Astrocyte (in vitro differentiated cells and primary cell): ENCODE data around the gene SLC26A5.

Experiments
- EZH2 ChIP-seq: IDR thresholded peaks from 2 replicates; pipeline ENCODE4 v1.6.1; 2012; ENCODE audit warnings: mild to moderate bottlenecking, low read length, inconsistent platforms; ENCODE audit not compliant: insufficient read depth
- TF ChIP-seq, protein P1 (sequence below): IDR thresholded peaks from 2 replicates; pipeline ENCODE4 v1.5.1; 2011; ENCODE audit warnings: low read depth, mild to moderate bottlenecking, inconsistent platforms, low read length, moderate library complexity; ENCODE audit not compliant: insufficient read depth

DNA sequence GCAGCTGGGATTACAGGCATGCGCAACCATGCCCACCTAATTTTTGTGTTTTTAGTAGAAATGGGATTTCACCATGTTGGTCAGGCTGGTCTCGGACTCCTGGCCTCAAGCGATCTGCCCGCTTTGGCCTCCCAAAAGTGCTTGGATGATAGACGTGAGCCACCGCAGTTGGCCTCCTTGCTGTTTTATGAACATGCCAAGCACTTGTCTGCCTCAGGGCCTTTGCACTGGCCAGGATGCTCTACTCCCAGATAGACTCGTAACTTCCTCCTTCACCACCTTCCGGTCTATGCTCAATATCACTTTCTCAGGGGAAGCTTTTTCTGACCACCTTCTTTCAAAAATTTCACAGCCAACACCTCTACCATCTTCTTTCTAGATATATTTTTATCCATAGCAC lies 6.3 kb downstream of the SLC26A5 start:
- TF ChIP-seq, protein P1, sequence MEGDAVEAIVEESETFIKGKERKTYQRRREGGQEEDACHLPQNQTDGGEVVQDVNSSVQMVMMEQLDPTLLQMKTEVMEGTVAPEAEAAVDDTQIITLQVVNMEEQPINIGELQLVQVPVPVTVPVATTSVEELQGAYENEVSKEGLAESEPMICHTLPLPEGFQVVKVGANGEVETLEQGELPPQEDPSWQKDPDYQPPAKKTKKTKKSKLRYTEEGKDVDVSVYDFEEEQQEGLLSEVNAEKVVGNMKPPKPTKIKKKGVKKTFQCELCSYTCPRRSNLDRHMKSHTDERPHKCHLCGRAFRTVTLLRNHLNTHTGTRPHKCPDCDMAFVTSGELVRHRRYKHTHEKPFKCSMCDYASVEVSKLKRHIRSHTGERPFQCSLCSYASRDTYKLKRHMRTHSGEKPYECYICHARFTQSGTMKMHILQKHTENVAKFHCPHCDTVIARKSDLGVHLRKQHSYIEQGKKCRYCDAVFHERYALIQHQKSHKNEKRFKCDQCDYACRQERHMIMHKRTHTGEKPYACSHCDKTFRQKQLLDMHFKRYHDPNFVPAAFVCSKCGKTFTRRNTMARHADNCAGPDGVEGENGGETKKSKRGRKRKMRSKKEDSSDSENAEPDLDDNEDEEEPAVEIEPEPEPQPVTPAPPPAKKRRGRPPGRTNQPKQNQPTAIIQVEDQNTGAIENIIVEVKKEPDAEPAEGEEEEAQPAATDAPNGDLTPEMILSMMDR = no peak
- TF ChIP-seq EZH2 = no peak
